Prostate gland (tissue), 2 donors: Measurements from ENCODE around the gene MTHFD2. TPM values are rescaled to one million over a fixed set of nuclear protein-coding genes. Genes with fewer than 3 reads are reported as not detected.
"Not testable (repeated sequence)": the region's sequence is repeated elsewhere in the genome, so short reads cannot be mapped to it uniquely, and the experiment has no call there.

Experiments
- DNase-seq: peaks from one replicate; pipeline ENCODE4 v3.0.0-alpha.2; 2019; ENCODE audit warnings: low spot score
- H3K27ac ChIP-seq, 2 donors: fragments of 200-600 bp; sonication (generic); 2 replicates each; pipeline ENCODE4 v1.5.1; 2017 to 2019
- H3K27me3 ChIP-seq: fragments of 200-600 bp; sonication (generic); replicated peaks from 2 replicates; pipeline ENCODE4 v1.5.1; 2019; ENCODE audit not compliant: insufficient read depth
- H3K36me3 ChIP-seq, 2 donors: fragments of 200-600 bp; sonication (generic); 1 replicate in 1 of 2; 2 replicates in 1 of 2; pipeline versions ENCODE4 v1.5.1 to v1.8.1; 2017 to 2019
- H3K4me1 ChIP-seq: fragments of 200-600 bp; sonication (generic); replicated peaks from 2 replicates; pipeline ENCODE4 v1.5.1; 2019
- H3K4me3 ChIP-seq, 2 donors: fragments of 200-600 bp; sonication (generic); 2 replicates each; pipeline ENCODE4 v1.5.1; 2017 to 2019
- H3K9me3 ChIP-seq: fragments of 200-600 bp; sonication (generic); 2 replicates; pipeline ENCODE4 v1.5.1; 2017
- POLR2A ChIP-seq: fragments of 450-650 bp; IDR thresholded peaks from one replicate; pipeline ENCODE4 v1.6.1; 2016; ENCODE audit warnings: antibody characterized with exemption, mild to moderate bottlenecking
- POLR2AphosphoS5 ChIP-seq: sonication (generic); formaldehyde crosslinking; IDR thresholded peaks from one replicate; pipeline ENCODE4 v1.6.1; 2017; ENCODE audit warnings: antibody characterized with exemption
- WGBS: methylation state at CpG from one replicate; pipeline ENCODE4 v1.1.5; 2018; 5-methylcytosine and 5-hydroxymethylcytosine counted together
- intact Hi-C: fragments of 100-400 bp; cut with DNase I; formaldehyde crosslinking; loops from one replicate; pipeline ENCODE4 v1.14.2; 2022
- total RNA-seq, 2 donors: library from RNA; depleted of rRNA; stranded (reverse); fragments of >200 nt; gene quantifications; one replicate each; pipeline ENCODE4 v1.1.0, GENCODE V29; 2016
- TF ChIP-seq, protein P1 (sequence below), 4 experiments: fragments of 200-600 bp in 2 of 4; fragments of 450-650 bp in 2 of 4; sonication (generic) in 2 of 4; IDR thresholded peaks; 1 replicate in 3 of 4; 2 replicates in 1 of 4; pipeline ENCODE4 v1.5.1; 2016 to 2019; ENCODE audit warnings: antibody characterized with exemption in 4 of 4, mild to moderate bottlenecking in 2 of 4, moderate library complexity in 2 of 4

The MTHFD2 gene
- total RNA-seq, 2 donors from 2014 or later = 16.9 to 25.6 TPM

GRCh38 chr2:74186038-74186437, 12.4 kb upstream of the MTHFD2 start:
- TF ChIP-seq, protein P1, sequence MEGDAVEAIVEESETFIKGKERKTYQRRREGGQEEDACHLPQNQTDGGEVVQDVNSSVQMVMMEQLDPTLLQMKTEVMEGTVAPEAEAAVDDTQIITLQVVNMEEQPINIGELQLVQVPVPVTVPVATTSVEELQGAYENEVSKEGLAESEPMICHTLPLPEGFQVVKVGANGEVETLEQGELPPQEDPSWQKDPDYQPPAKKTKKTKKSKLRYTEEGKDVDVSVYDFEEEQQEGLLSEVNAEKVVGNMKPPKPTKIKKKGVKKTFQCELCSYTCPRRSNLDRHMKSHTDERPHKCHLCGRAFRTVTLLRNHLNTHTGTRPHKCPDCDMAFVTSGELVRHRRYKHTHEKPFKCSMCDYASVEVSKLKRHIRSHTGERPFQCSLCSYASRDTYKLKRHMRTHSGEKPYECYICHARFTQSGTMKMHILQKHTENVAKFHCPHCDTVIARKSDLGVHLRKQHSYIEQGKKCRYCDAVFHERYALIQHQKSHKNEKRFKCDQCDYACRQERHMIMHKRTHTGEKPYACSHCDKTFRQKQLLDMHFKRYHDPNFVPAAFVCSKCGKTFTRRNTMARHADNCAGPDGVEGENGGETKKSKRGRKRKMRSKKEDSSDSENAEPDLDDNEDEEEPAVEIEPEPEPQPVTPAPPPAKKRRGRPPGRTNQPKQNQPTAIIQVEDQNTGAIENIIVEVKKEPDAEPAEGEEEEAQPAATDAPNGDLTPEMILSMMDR (IDR thresholded peaks at IDR 0.05) = no peak
- TF ChIP-seq POLR2A = no peak
- TF ChIP-seq POLR2AphosphoS5 = no peak
- Histone ChIP-seq H3K4me1 (no peaks in the 10 kb centered on the region), H3K36me3 (no peaks in the 10 kb centered on the region), H3K9me3 (no peaks in the 10 kb centered on the region), H3K27ac (no peak overlapping the region), H3K4me3 (no peak overlapping the region), H3K27me3 (no peaks in the 10 kb centered on the region)
- intact Hi-C loops = no loop called here
- 94% methylated on average over 9 of the region's 9 CpGs for WGBS
- no peak for DNase-seq

DNA sequence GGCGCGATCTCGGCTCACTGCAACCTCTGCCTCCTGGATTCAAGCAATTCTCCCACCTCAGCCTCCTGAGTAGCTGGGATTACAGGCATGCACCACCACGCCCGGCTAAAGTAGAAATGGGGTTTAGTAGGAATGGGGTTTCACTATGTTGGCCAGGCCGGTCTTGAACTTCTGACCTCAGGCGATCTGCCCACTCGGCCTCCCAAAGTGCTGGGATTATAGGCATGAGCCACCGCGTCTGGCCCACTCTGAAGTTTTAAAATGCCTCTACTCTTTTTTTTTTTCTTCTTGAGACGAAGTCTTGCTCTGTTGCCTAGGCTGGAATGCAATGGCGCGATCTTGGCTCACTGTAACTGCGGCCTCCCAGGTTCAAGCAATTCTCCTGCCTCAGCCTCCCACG, 11.7 kb upstream of the MTHFD2 start:
- whole genome bisulfite sequencing = 95% methylated on average over 15 of the region's 15 CpGs
- intact Hi-C loops, H3K27ac ChIP-seq, H3K27me3 ChIP-seq, DNase-seq, H3K9me3 ChIP-seq, H3K36me3 ChIP-seq, H3K4me1 ChIP-seq, H3K4me3 ChIP-seq: not testable (repeated sequence)

DNA sequence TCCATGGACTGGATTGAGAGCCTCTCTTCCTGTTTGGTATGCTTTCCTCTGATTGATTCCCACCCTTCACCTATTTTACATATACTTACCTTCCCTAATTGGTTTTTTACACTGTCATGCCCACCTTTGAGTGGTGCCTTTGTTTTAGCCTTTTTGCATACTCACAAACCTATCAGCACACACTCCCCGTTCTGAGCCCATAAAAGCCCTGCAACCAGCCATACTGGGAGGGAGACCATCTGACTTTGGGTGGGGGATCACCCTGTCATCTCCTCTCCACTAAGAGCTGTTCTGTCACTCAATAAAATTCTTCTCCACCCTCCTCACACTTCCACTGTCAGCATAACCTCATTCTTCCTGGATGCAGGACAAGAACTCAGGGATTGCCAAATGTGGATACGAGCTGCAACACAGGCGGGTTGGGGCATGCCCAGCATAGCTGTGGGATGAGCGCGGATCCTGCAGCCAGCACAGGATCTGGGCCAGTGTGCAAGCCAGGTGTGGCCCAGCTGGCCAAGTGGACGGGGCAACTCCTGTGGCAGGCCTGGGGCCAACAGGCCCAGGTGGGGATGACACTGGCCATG, 10.3 kb upstream of the MTHFD2 start:
- TF ChIP-seq POLR2A = no peak
- peak; percentile 88 for TF ChIP-seq POLR2AphosphoS5
- TF ChIP-seq, protein P1 (IDR thresholded peaks at IDR 0.05) = no peak
- H3K36me3 ChIP-seq = no peaks in the 10 kb centered on the region
- H3K4me1 ChIP-seq = no peaks in the 10 kb centered on the region
- H3K4me3 ChIP-seq = no peak overlapping the region
- intact Hi-C loops = no loop called here
- no peaks in the 10 kb centered on the region for H3K9me3 ChIP-seq
- H3K27me3 ChIP-seq = no peaks in the 10 kb centered on the region
- WGBS = 29% methylated on average over 6 of the region's 6 CpGs
- peak overlapping the region in 1 of 2 donors; percentile 10 for H3K27ac ChIP-seq
- peak; percentile 86 for DNase-seq

DNA sequence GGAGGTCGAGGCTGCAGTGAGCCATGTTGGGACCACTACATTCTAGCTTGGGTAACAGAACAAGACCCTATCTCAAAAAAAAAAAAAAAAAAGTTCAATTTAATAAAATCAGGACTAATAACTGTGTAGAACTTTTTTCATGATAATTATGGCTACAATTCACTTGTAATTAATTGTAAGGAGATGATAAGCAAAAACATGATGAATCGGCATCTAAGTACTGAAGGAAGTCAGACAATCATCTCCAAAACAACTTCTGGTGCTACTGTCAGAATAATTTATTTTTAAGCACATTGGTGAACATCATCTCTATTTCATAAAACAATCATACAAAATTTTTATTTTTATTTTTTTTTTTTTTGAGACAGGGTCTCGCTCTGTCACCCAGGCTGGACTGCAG, 9.7 kb upstream of the MTHFD2 start:
- no peaks in the 10 kb centered on the region for H3K36me3 ChIP-seq
- no peak for DNase-seq
- no peak overlapping the region for H3K4me3 ChIP-seq
- no peaks in the 10 kb centered on the region for H3K27me3 ChIP-seq
- no peak overlapping the region for H3K27ac ChIP-seq
- intact Hi-C loops = no loop called here
- no peaks in the 10 kb centered on the region for H3K9me3 ChIP-seq
- H3K4me1 ChIP-seq = no peaks in the 10 kb centered on the region
- 89% methylated on average over 3 of the region's 3 CpGs for WGBS
- TF ChIP-seq POLR2A = no peak
- TF ChIP-seq, protein P1 (IDR thresholded peaks at IDR 0.05) = no peak
- no peak for TF ChIP-seq POLR2AphosphoS5

DNA sequence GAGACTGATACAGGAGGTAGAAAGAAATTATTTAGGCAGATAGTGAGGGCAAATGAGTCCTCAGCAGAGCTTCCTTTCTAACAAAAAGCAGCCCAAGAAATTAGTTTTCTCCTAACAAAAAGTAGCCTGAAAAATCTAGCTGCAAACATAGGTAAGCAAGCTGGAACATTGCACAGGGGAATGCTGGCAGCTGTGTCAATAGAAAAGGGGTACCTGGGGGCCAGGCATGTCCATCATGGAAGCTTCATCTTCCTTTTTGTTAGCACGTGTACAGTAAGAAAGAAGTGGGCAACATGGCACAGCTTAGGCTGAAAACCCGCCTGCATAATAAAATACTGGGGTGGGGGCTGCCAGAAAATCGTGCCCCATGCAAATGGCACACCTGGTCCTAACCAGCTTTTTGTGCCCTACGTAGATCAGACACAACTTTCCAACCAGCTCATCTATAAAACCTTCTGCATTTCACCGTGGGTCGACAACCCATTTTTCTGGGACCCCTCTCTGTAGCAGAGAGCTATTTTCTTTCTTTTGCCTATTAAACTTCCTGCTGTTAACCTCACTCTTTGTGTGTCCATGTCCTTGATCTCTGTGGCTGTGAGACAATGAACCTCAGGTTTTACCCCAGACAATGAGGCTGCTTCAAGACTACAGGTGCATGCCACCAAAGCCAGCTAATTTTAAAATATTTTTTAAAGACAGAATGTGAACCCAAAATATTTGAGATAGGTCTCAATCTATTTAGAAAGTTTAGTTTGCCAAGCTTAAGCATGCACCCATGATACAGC, 6.6 kb upstream of the MTHFD2 start:
- no peak for DNase-seq
- intact Hi-C loops = no loop called here
- 53% methylated on average over 6 of the region's 6 CpGs for WGBS
- Histone ChIP-seq H3K27me3 (no peaks in the 10 kb centered on the region), H3K9me3 (no peaks in the 10 kb centered on the region), H3K27ac (no peak overlapping the region), H3K4me1 (peaks cover 4% of the 10 kb centered on the region), H3K4me3 (no peak overlapping the region), H3K36me3 (no peaks in the 10 kb centered on the region)
- TF ChIP-seq POLR2AphosphoS5 = no peak
- TF ChIP-seq POLR2A = no peak
- TF ChIP-seq, protein P1 (IDR thresholded peaks at IDR 0.05) = no peak
